NCI-H2107 (cell line): ENCODE measurements around the gene EPS8.

Experiments used
- DNase-seq: peaks from one replicate; lab custom pipeline; 2025; lab: John Stamatoyannopoulos, UW

Gene EPS8

DNA sequence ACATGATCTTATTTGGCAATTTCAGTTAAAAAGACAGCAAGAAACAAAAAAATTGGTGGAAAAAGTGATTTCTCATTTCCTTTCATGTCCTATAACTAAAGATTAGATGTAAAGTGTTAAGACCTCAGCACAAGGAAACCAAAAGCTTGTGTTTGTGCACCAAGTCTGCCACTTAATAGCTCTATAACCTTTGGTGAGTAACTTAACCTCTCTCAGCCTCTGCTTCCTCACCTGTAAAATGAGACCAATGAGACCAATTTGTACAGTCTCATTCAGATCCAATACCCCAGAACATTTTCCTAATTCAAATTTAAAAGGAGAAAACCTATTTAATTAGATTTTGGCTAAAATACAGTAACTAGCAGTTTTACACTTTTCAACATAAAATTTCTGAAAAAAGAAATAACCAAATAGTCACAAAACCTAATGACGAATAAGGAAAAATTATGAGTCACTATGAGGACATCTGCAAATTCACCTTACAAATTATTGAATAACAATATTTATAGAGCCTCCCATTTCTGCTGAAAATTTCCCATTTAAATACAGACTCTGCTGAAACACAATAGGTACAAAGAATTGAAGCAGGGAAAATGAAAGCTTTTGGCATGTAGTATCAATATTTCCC is 71.1 kb downstream of the EPS8 start:
- DNase-seq = no peak

DNA sequence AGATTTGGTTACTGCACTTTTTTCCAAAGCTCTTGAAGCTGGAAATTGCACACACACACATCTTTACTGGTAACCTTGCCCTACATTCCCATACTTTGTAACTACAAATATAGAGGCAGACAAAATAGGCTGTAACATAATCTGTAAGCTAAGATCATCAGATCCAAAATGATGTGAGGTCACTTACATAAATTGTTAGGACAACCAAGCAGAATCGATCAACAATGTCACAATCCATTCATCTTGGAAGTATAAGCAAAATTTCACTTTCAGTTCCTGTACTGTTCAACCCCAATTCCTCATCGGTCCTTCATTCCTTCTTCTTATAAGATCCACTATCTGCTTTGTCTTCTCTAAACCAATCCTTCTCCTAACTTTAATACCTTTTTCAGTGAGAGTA is 72.6 kb downstream of the EPS8 start:
- DNase-seq = no peak

DNA sequence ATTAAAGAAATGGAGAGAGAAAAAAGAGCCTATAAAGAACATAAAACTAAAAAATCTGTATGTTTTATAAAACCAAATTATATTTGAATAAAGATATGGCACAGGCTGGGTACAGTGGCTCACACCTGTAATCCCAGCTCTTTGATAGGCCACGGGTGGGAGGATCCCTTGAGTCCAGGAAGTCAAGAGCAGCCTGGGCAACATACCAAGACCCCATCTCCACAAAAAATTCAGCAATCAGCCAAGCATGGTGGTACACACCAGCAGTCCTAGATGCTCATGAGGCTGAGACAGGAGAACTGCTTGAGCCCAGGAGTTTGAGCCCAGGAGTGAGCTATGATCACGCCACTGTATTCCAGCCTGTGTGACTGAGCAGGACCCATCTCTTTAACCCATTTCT is 74.9 kb downstream of the EPS8 start:
- no peak for DNase-seq

DNA sequence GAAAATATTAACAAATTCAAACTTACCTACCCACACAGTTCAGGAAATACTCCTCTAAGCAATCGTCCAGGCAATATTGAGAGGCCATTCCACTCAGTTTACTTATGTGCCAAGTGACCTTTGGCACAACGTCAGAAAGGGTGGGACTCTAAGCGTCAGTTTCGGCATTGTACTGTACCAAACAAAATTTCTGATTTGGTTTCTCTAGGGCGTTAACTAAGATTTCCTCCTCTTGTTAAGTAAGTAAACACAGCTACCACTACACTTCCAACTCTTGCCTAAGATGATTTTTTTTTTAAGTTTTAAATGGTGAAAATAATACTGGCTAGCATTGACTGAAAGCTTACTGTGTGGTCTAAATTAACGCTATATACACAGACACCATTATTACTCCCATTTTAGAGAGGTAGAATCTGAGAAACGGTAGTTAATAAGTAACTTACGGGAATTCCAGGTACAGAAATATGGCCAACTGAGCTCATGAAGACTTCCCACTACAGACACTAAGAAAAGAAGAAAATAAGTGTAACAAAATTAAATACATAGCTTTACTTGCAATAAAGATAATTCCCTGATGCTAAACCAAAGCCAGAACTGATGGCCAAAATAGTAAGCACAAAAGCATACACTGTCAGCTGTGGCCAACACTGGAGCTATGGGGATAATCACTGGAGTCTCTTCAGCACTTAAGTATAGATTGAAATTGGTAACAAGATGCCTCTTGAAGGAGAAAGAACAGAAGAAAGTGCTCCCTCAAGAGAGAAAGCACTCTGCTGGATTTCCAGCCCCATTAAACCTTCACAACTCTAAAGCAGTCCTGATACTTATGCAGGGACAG is 76.1 kb downstream of the EPS8 start:
- no peak for DNase-seq

DNA sequence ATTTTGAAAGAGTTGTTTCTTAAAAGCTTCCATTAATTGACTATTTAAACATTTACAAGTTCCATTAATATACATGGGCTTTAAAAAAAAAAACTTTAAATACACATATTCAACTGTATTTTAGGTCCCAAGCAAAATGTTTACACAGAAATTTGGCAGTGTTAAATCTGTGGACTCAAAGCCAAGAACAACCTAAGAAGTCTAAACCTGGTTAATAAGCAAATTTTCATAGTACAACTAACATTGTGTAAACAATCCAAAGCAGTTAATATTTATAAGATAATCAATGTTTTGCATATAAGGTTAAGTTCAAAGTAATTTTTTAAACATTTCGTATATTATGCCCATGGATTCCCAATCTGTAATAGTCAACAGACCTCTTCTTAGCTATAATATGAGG is 77.0 kb downstream of the EPS8 start:
- no peak for DNase-seq

DNA sequence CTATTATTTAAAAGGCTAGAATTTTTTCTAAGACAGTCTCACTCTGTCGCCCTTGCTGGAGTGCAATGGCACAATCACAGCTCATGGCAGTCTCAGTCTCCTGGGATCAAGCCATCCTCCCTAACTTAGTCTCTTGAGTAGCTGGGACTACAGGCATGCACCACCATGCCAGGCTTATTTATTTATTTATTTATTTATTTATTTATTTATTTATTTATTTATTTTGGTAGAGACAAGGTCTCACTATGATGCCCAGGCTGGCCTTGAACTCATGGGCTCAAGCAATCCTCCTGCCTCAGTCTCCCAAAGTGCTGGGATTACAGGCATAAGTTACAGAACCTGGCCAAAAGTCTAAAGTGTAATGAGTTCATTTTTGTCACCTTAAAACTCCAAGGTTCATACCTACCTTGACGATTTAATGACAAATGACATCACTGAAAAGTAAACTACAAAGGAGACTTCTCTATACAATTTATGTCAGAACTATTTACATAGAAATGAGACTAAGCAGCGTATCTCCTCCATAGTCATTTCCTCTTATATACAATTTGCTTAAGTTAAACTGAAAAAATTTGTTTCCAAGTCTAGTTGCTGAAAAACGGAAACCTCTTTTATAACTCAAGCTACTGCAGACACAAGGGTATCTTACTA is 78.2 kb downstream of the EPS8 start:
- no peak for DNase-seq

DNA sequence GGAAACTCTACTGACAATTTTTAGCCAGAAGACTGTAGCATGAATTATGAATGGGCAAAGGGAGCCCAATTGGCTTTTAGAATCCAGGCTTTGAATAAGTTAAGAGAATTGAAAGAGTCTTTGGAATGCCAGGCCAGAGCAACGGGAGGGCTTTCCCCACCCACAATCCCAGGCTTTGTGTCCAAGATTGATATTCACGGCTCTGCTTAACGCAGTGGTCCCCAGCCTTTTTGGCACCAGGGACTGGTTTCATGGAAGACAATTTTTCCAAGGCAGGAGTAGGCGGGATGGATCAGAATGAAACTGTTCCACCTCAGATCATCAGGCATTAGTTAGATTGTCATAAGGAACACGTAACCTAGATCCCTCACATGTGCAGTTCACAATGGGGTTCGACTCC is 79.6 kb downstream of the EPS8 start:
- DNase-seq = no peak

DNA sequence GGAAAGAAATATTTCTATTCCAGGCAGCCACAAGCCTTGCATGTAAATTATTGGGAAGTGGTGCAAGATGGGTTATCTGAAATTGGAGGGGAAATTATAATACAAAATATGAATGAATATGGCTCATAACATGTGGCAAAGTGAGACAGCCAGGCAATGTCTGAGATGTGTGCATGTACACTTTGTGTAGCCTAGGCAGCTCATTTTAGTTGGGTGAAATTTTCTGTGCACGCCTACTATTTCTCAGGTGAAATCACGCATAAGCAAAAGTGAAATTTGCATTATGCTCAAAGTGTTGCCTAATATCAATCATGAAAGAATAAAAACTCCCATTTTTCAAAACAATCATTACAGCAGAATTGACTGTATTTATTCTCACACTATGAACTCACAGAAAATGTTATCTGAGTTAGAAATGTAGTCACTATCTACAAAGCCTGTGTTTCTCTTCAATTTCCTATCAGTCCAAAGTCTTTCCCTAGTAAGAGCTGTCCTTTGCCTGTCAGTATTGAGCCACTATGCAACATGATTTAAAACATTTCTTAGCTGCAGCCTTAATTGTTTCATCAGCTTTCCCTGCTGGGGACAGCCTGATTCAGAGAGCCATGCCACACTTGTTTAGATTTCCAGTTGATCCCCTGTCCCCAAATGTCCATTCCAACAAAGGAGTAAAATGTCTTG is 80.7 kb downstream of the EPS8 start:
- no peak for DNase-seq

DNA sequence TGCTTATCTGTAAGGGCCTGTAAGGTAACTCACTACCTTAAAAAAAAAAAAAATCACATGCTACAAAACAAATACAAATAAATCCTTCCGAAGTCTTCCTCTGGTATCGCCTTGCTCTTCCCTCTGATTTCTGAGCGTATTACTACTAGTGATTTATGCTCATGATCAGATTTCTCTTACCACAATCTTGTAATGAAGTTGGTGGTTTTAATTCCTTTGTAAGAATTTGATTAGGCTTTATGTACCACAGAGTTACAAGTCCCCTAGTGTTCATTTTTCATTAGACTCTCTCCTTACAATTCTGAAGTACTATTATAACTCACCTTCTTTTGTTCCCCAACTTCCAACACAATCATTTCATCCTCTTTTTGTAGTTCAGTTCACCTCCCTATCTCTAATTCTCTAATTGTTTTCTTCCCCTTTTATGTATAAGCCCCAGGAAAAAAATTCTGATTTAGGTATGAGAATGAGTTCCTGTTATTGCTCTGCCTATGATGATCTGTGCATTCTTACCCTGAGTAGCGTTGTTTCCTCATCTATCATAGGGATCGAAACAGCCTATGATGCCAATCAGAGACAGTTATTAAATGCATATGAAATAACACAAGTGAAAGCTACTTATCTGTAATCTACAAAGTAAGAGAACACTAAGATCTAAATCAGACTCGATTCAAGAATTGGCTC is 81.5 kb downstream of the EPS8 start:
- DNase-seq = no peak

DNA sequence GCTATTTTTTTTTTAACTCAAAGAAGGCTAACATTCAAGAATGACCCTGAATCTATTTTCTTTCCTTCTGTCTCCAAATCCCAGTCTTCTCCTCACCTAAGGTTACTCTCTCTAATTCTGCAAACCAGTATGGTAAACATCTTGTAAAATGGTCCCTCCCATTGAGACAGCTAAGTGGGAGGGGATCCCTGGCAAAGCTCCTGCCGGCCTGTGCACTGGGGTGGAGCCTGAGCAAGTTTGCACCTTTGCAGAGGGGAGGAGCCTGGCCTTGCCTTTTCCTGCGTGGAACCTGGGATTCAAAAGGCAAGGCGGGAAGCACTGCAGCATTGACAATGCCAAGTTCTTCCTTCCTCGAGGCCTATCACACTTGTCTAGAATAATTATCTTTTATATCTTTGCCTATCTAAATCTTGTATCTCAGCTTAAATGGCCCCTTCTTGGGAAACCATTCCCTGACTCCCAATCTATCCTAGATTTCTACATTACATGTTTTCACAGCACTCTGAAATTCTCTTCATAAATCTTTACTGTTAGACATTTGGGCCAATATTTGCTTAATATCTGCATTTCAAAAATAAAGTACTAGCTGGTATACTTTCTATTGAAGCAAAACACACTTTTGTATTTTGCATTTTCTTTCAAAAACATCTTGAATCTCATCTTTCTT is 83.0 kb downstream of the EPS8 start:
- DNase-seq = no peak

DNA sequence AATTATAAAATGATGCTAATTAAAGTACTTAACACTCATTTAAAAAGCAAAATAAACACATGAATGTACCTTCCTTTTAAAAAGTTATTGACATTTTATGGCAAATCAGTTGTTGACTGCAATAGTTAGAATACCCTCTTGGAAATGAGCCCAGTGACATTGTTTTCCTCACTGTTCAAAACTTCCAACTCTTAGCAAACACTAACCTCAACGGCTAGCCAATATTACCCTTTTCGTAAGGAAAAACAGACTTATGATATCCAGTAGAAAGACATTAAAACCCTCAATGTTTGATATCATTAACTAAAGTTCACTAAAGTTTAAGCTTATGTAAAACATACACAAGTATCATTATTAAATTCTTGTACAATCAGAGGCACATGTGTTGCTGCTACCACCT is 83.6 kb downstream of the EPS8 start:
- no peak for DNase-seq

DNA sequence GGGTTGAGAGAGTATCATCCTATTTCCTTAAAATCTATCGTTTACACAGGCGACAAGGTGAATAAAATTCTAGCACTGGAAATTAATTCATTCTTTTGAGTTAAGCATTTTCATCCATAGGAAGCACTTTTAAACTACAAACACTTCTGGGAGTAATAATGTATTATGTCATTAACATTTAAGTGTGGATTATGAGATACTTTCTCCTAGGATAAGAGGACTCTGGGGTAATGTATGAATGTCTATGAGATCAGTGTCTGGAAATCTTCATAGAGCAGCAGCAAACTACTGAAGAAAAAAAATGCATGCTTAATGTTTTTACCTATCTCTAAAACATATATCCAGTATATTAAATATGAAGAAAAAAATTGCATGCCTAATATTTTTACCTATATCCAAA is 86.9 kb downstream of the EPS8 start:
- DNase-seq = no peak

DNA sequence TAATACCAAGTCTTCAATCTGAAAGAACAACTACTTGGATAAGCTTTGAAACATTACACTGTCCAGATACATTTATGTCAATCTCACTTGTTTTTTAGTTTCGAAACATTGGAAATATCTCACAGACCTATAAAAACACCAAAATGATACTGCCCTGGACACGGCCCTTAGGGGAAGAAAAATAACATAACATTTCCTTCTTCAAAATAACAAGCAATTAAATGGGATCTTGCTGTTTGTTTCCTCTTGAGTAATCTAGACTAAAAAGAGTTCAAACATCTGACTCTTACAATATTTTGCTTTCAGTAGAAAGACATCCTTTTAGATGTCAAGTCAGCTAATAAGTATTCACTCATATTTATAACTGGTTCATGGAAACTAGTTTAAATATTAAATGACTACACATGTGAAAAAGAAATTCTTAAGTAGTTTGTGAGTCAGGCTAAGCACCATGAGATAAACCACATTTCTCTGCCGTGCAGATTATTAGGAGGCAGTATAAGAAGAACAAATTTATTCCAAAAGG is 87.5 kb downstream of the EPS8 start:
- DNase-seq = no peak

DNA sequence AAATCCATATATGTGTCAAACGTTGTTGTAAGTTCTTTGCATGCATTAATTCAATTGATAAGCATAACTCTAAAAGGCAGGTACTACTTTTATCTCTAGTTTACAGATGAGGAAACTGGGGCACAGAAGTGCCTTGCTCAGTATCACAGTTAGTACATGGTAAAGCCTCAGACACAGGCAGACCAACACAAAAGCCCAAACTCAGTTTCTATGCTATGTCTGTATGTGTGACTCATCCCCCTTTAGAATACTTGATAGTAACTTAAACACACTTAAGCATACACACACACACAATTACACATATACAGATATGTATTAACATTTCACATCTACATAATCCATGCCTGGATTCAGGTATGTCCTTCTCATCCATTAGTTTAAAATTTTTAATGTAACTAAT is 88.0 kb downstream of the EPS8 start:
- no peak for DNase-seq

DNA sequence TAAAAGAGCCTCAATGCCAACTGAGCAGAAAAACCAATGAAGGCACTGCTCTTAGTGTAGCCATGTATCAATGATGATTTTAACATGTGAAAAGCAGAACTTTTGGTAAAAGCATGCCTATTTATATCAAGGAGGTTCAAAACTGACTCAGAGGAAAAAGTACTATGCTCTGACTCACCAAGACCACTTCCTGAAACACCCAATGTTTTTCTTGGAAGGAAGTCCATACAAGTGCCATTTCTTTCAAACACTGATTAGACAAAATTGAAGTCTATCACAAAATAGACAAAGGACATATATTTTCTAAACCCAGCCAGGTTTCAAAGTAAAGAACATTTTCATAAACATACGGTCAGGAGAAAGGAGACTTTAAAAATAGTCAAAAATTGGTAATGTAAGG is 88.6 kb downstream of the EPS8 start:
- DNase-seq = no peak

DNA sequence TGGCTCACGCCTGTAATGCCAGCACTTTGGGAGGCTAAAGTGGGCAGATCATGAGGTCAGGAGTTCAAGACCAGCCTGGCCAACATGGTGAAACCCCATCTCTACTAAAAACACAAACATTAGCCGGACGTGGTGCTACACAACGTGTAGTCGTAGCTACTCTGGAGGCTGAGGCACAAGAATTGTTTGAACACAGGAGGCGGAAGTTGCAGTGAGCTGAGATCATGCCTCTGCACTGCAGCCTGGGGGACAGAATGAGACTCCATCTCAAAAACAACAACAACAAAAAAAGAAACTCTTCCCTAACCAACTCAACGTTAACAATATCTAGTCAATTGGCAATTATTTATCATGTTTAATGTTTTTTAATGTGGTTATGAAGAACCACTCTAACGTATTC is 89.3 kb downstream of the EPS8 start:
- no peak for DNase-seq

DNA sequence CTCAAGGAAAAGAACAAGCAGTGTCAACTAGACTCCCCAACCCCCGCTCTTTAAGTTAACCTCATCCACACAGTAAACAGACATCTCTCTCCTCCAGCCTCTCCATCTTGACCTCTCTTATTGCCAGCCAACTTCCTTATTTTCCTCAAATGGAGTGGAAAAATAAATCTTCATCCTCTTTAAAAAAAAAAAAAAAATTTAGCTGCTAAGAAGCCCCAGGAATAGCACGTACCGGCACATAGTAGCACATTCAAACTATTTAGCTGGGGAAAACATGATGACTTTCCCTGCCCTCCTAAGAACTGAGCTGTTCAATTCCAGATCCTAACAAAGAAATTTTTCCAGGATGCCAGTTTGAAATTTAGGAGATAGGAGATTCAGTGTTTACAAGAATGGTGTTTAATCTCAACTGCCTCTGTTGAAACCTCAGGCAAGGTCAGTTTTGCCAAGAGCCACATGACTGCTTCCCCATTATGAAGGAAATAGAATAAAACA is 90.8 kb downstream of the EPS8 start:
- no peak for DNase-seq

DNA sequence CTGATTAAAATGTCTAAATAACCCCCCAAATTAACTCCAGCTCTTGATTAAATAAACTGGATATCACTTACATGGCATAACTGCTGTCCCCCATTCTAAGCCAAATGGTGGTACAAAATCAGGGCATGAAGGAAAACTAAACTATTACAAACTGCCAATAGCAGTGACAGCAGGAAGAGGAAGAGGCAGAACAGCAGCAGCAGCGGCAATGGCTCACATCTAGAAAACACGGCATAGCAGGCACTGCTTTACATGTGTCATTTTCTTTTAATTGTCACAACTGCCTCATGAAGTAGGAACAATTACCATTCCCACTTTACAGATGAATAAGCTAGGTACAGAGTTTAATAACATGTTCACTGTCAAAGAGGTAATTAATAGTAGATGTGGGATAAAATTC is 92.0 kb downstream of the EPS8 start:
- DNase-seq = no peak

DNA sequence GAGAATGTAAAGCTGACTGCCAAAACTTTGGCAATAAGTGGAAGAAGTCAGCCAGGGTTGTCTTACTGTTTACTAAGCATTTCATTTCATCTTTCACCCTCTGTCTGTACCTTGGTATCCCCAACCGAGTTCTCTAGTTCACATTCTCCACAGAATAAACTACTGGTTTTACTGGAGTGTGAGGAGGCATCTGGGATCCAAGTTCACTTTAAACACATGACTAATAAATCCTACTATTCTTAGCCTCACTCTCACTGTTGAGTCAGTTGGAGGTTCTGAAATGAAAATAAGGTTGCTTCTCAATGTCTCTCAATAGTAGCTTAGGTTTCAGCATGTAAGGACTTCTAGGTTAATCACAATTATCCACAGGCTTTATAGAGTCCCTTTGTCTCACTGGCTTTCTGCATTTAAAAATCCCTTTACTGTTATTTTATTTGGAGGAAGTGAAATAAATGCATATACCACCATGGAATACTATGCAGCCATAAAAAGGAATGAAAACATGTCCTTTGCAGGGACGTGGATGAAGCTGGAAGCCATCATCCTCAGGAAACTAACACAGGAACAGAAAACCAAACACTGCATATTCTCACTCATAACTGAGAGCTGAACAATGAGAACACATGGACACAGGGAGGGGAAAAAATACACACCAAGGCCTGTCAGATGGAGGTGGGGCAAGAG is 95.8 kb downstream of the EPS8 start:
- DNase-seq = no peak

DNA sequence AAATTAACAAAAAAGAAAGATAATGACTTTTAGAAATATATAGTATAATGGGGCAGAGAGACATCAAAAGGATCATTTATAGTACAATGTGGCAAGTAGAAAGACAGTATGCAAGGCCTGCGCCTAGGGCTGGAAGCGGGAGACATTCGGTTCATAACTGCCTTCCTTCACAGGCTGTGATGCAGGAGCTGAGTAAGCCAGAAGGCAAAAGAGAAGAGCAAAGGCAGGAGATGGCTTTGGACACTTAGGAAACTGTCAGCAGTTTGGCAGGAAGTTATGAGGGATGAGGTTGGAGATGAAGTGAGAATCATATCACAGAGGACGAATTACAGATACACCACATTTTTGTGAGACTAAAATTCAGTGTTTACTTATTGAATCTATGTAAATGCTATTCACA is 97.8 kb downstream of the EPS8 start:
- no peak for DNase-seq

DNA sequence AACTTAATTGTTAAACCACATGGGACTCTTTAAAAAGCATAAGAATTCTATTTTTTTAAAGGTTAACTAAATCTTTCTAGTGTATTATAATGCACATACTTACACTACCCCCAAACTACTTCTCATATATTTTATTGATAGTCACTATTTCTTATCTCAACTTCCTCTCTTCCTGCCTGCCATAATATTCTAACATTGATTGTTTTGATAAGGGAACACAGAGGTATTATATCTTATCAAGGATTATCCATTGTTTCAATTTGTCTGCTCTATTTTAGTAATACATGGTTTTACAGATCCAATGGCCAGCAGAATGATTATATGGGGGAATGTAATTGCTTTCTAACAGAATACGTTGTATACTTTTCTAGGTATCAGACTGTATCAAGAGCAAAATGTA is 98.9 kb downstream of the EPS8 start:
- DNase-seq = no peak
